Kidney (tissue), 14 donors: Measurements from ENCODE around the gene RNF207. TPM values are rescaled to one million over a fixed set of nuclear protein-coding genes. Genes with fewer than 3 reads are reported as not detected.

Experiments used
- DNase-seq, 5 donors: peaks; one replicate each; pipeline ENCODE4 v3.0.0-alpha.2; 2013 to 2020
- FAIRE-seq: peaks from 2 replicates; lab custom pipeline; 2012; peaks lifted over from hg19 to GRCh38; lab: Jason Lieb, UNC
- H3K27ac ChIP-seq, 2 donors: one replicate each; pipeline ENCODE4 v1.7.0; 2013; ENCODE audit warnings: low read depth in 2 of 2, low read length in 2 of 2, inconsistent platforms in 1 of 2
- H3K27me3 ChIP-seq: one replicate; pipeline ENCODE4 v1.7.1; 2013; ENCODE audit warnings: low read length, inconsistent platforms; ENCODE audit not compliant: control insufficient read depth, insufficient read depth
- H3K36me3 ChIP-seq, 3 donors: one replicate each; pipeline versions ENCODE4 v1.7.0 to v1.7.1; 2013; ENCODE audit warnings: low read length in 3 of 3, control low read depth in 1 of 3, inconsistent platforms in 1 of 3; ENCODE audit not compliant: insufficient read depth in 3 of 3, control insufficient read depth in 2 of 3
- H3K4me1 ChIP-seq, 3 donors: one replicate each; pipeline versions ENCODE4 v1.7.0 to v1.7.1; 2013; ENCODE audit warnings: low read length in 3 of 3, inconsistent platforms in 1 of 3, low read depth in 1 of 3; ENCODE audit not compliant: control insufficient read depth in 2 of 3, insufficient read depth in 2 of 3
- H3K4me3 ChIP-seq, 3 donors: one replicate each; pipeline versions ENCODE4 v1.7.0 to v1.8.1; 2013; ENCODE audit warnings: low read length in 3 of 3, control low read depth in 1 of 3, inconsistent platforms in 1 of 3
- H3K9ac ChIP-seq, 3 donors: one replicate each; pipeline versions ENCODE4 v1.7.0 to v1.7.1; 2013; ENCODE audit warnings: low read length in 3 of 3, control low read depth in 1 of 3, inconsistent platforms in 1 of 3
- H3K9me3 ChIP-seq, 3 donors: one replicate each; pipeline versions ENCODE4 v1.7.0 to v1.7.1; 2013; ENCODE audit warnings: low read length in 3 of 3, control low read depth in 1 of 3, inconsistent platforms in 1 of 3; ENCODE audit not compliant: control insufficient read depth in 2 of 3, insufficient read depth in 1 of 3
- CTCF ChIP-seq: IDR thresholded peaks from 3 replicates; pipeline ENCODE4 v1.5.1; 2012; ENCODE audit warnings: mild to moderate bottlenecking, moderate library complexity, borderline replicate concordance; ENCODE audit not compliant: insufficient read depth; ENCODE audit errors: extremely low read depth
- intact Hi-C: fragments of 100-400 bp; cut with DNase I; formaldehyde crosslinking; loops from one replicate; pipeline ENCODE4 v1.11.1; 2022
- polyA plus RNA-seq: library from polyadenylated mRNA; stranded (reverse); fragments of 350-450 nt; fragmentation: Illumina TruSeq; extraction: RNeasy Lipid Tissue Mini Kit (QIAGEN cat#74804); gene quantifications from one replicate; pipeline ENCODE4 v1.2.3, GENCODE V29; 2014; ENCODE audit warnings: low read depth, low replicate concordance; ENCODE audit not compliant: insufficient read depth
- total RNA-seq: library from RNA; stranded (reverse); fragmentation: NEBNext Ultra II Directional; extraction: Animal tissue kit (Norgen Biotek cat#: 25700); gene quantifications from one replicate; pipeline ENCODE4 v1.2.1, GENCODE V29; 2021
- donor health status: control.
- donor health status: control.
- donor health status: control.
- donor health status: control.
- donor health status: control.
- donor health status: DM: yes; HTN: yes; CAD: no.
- donor health status: Normal renal cell carcinoma (clear cell type).

Gene RNF207
- total and polyA plus RNA-seq, 2 donors from 2014 or later, result 7.7 to 43.6 TPM

GRCh38 chr1:6200188-6200809 is 5.6 kb upstream of the RNF207 start:
- Histone ChIP-seq H3K9me3 (no peaks in the 10 kb centered on the region), H3K36me3 (peaks cover 0 to 10% (median 0%) of the 10 kb centered on the region in 3 donors), H3K4me3 (peak overlapping the region; percentile 66 to 95 (median 91)), H3K27ac (peak overlapping the region in 1 of 2 donors; percentile 12), H3K4me1 (peaks cover 0 to 18% (median 10%) of the 10 kb centered on the region in 3 donors), H3K27me3 (no peaks in the 10 kb centered on the region), H3K9ac (peak overlapping the region in 2 of 3 donors; percentile 43 to 60)
- peak in 1 of 5 donors; percentile 28 for DNase-seq
- no peak for TF ChIP-seq CTCF
- no peak for FAIRE-seq
- intact Hi-C loops, result no loop called here

- no peaks in the 10 kb centered on the region for H3K27me3 ChIP-seq
- H3K36me3 ChIP-seq, result no peaks in the 10 kb centered on the region
- H3K4me3 ChIP-seq, result no peak overlapping the region
- no peaks in the 10 kb centered on the region for H3K9me3 ChIP-seq
- peaks cover 0 to 18% (median 10%) of the 10 kb centered on the region in 3 donors for H3K4me1 ChIP-seq
- FAIRE-seq (no peak), DNase-seq (peak in 1 of 5 donors; percentile 15)
- no peak overlapping the region for H3K9ac ChIP-seq
- no peak for TF ChIP-seq CTCF
- H3K27ac ChIP-seq, result no peak overlapping the region
- intact Hi-C loops, result no loop called here
Measured at GRCh38 chr1:6202256-6202655, 3.7 kb upstream of the RNF207 start.

GRCh38 chr1:6206520-6206855 is 569 bp downstream of the RNF207 start:
- FAIRE-seq (no peak), DNase-seq (peak in 2 of 5 donors; percentile 62 to 75)
- H3K4me3 ChIP-seq, result peak overlapping the region in 1 of 3 donors; percentile 64
- H3K4me1 ChIP-seq, result peaks cover 0 to 7% (median 0%) of the 10 kb centered on the region in 3 donors
- H3K36me3 ChIP-seq, result no peaks in the 10 kb centered on the region
- no peaks in the 10 kb centered on the region for H3K9me3 ChIP-seq
- TF ChIP-seq CTCF, result no peak
- H3K9ac ChIP-seq, result no peak overlapping the region
- H3K27ac ChIP-seq, result no peak overlapping the region
- H3K27me3 ChIP-seq, result no peaks in the 10 kb centered on the region
- intact Hi-C loops, result no loop called here
